ENCODE results near the gene DBNL. TPM values are rescaled to one million over a fixed set of nuclear protein-coding genes. Genes with fewer than 3 reads are reported as not detected.

The DBNL gene
- total and polyA plus RNA-seq, 2 donors (not counting 1 experiment from before 2014, with no cell fraction given), result 335 to 386 TPM

DNA sequence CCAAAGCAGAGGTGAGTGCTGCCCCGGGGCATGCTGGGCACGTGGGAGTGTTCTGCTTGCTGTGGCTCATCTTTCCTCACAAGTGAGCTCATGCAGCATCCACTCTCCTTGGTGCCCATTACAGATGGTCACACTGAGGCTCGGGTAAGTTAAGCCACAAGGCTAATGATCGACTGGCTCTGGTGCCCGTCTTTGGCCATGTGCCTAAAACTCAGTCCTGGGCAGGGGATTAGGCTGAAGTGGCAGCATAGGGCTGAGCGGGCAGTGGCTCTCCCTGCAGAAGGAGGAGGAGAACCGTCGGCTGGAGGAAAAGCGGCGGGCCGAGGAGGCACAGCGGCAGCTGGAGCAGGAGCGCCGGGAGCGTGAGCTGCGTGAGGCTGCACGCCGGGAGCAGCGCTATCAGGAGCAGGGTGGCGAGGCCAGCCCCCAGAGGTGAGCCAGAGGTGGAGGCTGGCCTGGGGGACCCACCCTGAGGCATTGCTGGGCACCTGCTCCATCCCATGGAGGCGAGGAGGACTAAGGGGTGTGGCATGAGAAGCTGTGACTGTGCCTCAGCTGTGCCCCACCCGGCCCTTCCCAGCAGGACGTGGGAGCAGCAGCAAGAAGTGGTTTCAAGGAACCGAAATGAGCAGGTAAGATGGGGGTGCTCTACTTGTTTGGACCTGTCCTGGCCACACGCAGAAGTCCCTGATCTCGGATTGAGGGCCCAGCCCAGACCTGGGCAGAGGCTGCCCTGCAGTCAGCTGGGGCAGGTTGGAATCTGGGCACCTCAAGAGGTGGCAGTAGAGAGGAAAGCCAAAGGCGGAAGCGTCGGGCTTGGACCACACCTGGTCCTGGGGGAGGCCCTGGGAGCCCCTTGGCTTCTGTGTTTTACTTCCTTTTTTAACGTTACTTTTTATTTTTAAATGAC, 13.6 kb downstream of the DBNL start:
- peaks cover 12% of the 10 kb centered on the region for H4K20me1 ChIP-seq (ENCODE audit: control insufficient read depth, insufficient read depth, low read length, poor library complexity, severe bottlenecking)
- H3K4me2 ChIP-seq (replicated peaks; ENCODE audit: low read depth, low read length, poor library complexity, severe bottlenecking), result peak overlapping the region; percentile 64
- peak overlapping the region; percentile 93 to 99 for H3K27ac ChIP-seq (ENCODE audit: low read length in 2 of 2)
- Mint-ChIP-seq H3K4me3 (peak overlapping the region; percentile 88), H3K27ac (peak overlapping the region; percentile 100), H3K9me3 (ENCODE audit: insufficient read depth) (no peaks in the 10 kb centered on the region), H3K4me1 (peaks cover 74% of the 10 kb centered on the region), H3K27me3 (no peaks in the 10 kb centered on the region)
- TF ChIP-seq EZH2 (IDR thresholded peaks at IDR 0.05; ENCODE audit: borderline replicate concordance, insufficient read depth, low read depth, low read length, poor library complexity, severe bottlenecking), result no peak
- TF ChIP-seq, protein P1, sequence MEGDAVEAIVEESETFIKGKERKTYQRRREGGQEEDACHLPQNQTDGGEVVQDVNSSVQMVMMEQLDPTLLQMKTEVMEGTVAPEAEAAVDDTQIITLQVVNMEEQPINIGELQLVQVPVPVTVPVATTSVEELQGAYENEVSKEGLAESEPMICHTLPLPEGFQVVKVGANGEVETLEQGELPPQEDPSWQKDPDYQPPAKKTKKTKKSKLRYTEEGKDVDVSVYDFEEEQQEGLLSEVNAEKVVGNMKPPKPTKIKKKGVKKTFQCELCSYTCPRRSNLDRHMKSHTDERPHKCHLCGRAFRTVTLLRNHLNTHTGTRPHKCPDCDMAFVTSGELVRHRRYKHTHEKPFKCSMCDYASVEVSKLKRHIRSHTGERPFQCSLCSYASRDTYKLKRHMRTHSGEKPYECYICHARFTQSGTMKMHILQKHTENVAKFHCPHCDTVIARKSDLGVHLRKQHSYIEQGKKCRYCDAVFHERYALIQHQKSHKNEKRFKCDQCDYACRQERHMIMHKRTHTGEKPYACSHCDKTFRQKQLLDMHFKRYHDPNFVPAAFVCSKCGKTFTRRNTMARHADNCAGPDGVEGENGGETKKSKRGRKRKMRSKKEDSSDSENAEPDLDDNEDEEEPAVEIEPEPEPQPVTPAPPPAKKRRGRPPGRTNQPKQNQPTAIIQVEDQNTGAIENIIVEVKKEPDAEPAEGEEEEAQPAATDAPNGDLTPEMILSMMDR (IDR thresholded peaks at IDR 0.05), result peak; percentile 55
- peak overlapping the region in 1 of 5 experiments; percentile 15 for H3K4me3 ChIP-seq (ENCODE audit: control extremely low read depth in 1 of 5, extremely low read depth in 1 of 5, insufficient read depth in 1 of 5, low read depth in 2 of 5, low read length in 4 of 5)
- H3K27me3 ChIP-seq (replicated peaks in 1 of 4; ENCODE audit: control extremely low read depth in 1 of 4, control insufficient read depth in 3 of 4, insufficient read depth in 4 of 4, low read length in 3 of 4), result no peaks in the 10 kb centered on the region
- no peak overlapping the region for H2AFZ ChIP-seq (ENCODE audit: insufficient read depth, low read depth, low read length, poor library complexity, severe bottlenecking)
- intact Hi-C loops (cut with micrococcal nuclease), result no loop called here
- ATAC-seq (ENCODE audit: low read depth) (peak; percentile 55), DNase-seq (peak; percentile 82)
- peaks cover 72% of the 10 kb centered on the region for H3K79me2 ChIP-seq (ENCODE audit: control insufficient read depth, insufficient read depth, low read length)
- H3K36me3 ChIP-seq (replicated peaks in 1 of 2; ENCODE audit: control extremely low read depth in 1 of 2, control insufficient read depth in 1 of 2, extremely low read depth in 1 of 2, insufficient read depth in 2 of 2, low read length in 1 of 2), result peaks cover 0 to 88% of the 10 kb centered on the region in 2 experiments
- H3K9me3 ChIP-seq (ENCODE audit: control extremely low read depth in 1 of 3, control insufficient read depth in 2 of 3, insufficient read depth in 1 of 3, low read length in 2 of 3), result peaks cover 0 to 4% (median 0%) of the 10 kb centered on the region in 3 donors
- 79% methylated on average over 25 of the region's 30 CpGs for WGBS (ENCODE audit: insufficient coverage)
- H3K9ac ChIP-seq (ENCODE audit: low read length), result no peak overlapping the region
- POLR2A ChIA-PET, result interaction anchor here (1.1 to 1.8 kb wide), 4 partner anchors 10 to 21 kb away, joined by 4 to 18 read pairs (median 7); no protein-coding TSS in a partner anchor
- CTCF ChIA-PET, result interaction anchor here (1.2 to 3.0 kb wide), 6 partner anchors 11 to 38 kb away, joined by 3 to 17 read pairs (median 6); partner anchors contain the start of gene DBNL
- peaks cover 73 to 84% of the 10 kb centered on the region in 2 donors for H3K4me1 ChIP-seq (ENCODE audit: control insufficient read depth in 2 of 2, insufficient read depth in 2 of 2, low read length in 2 of 2)
